ENCODE measurements around the gene INPP4A.

The INPP4A gene

GRCh38 chr2:98505971-98506664, 61.5 kb downstream of the INPP4A start:
- no peak for DNase-seq (ENCODE audit: low read depth, low spot score)
- H3K4me3 ChIP-seq (ENCODE audit: low read length): no peak overlapping the region

GRCh38 chr2:98506881-98507280, 62.2 kb downstream of the INPP4A start:
- DNase-seq (ENCODE audit: low read depth, low spot score): no peak
- no peak overlapping the region for H3K4me3 ChIP-seq (ENCODE audit: low read length)

GRCh38 chr2:98507461-98507860, 62.8 kb downstream of the INPP4A start:
- no peak for DNase-seq (ENCODE audit: low read depth, low spot score)
- H3K4me3 ChIP-seq (ENCODE audit: low read length): no peak overlapping the region

GRCh38 chr2:98507891-98508708, 63.4 kb downstream of the INPP4A start:
- H3K4me3 ChIP-seq (ENCODE audit: low read length): no peak overlapping the region
- no peak for DNase-seq (ENCODE audit: low read depth, low spot score)

GRCh38 chr2:98508709-98509066, 64.0 kb downstream of the INPP4A start:
- H3K4me3 ChIP-seq (ENCODE audit: low read length): no peak overlapping the region
- peak; percentile 80 for DNase-seq (ENCODE audit: low read depth, low spot score)

- no peak overlapping the region for H3K4me3 ChIP-seq (ENCODE audit: low read length)
- DNase-seq (ENCODE audit: low read depth, low spot score): no peak
Measured at GRCh38 chr2:98509542-98510321, 65.1 kb downstream of the INPP4A start.

GRCh38 chr2:98510322-98510662, 65.6 kb downstream of the INPP4A start:
- DNase-seq (ENCODE audit: low read depth, low spot score): no peak
- H3K4me3 ChIP-seq (ENCODE audit: low read length): no peak overlapping the region

GRCh38 chr2:98511981-98512380, 67.3 kb downstream of the INPP4A start:
- no peak for DNase-seq (ENCODE audit: low read depth, low spot score)
- no peak overlapping the region for H3K4me3 ChIP-seq (ENCODE audit: low read length)

GRCh38 chr2:98512699-98513098, 68.0 kb downstream of the INPP4A start:
- no peak for DNase-seq (ENCODE audit: low read depth, low spot score)
- H3K4me3 ChIP-seq (ENCODE audit: low read length): no peak overlapping the region

- DNase-seq (ENCODE audit: low read depth, low spot score): no peak
Measured at GRCh38 chr2:98514096-98514639, 69.5 kb downstream of the INPP4A start.

GRCh38 chr2:98514879-98515249, 70.2 kb downstream of the INPP4A start:
- no peak overlapping the region for H3K4me3 ChIP-seq (ENCODE audit: low read length)
- DNase-seq (ENCODE audit: low read depth, low spot score): no peak

More at GRCh38 chr2:98514096-98514639, 69.5 kb downstream of the INPP4A start:
- no peak overlapping the region for H3K4me3 ChIP-seq (ENCODE audit: low read length)

GRCh38 chr2:98515250-98515991, 70.8 kb downstream of the INPP4A start:
- DNase-seq (ENCODE audit: low read depth, low spot score): no peak
- H3K4me3 ChIP-seq (ENCODE audit: low read length): no peak overlapping the region

GRCh38 chr2:98516571-98516970, 71.9 kb downstream of the INPP4A start:
- H3K4me3 ChIP-seq (ENCODE audit: low read length): no peak overlapping the region

GRCh38 chr2:98517636-98518035, 73.0 kb downstream of the INPP4A start:
- DNase-seq (ENCODE audit: low read depth, low spot score): no peak
- H3K4me3 ChIP-seq (ENCODE audit: low read length): no peak overlapping the region

More at GRCh38 chr2:98516571-98516970, 71.9 kb downstream of the INPP4A start:
- no peak for DNase-seq (ENCODE audit: low read depth, low spot score)

GRCh38 chr2:98518101-98518500, 73.4 kb downstream of the INPP4A start:
- no peak overlapping the region for H3K4me3 ChIP-seq (ENCODE audit: low read length)
- peak; percentile 35 for DNase-seq (ENCODE audit: low read depth, low spot score)

GRCh38 chr2:98519156-98519555, 74.5 kb downstream of the INPP4A start:
- no peak for DNase-seq (ENCODE audit: low read depth, low spot score)
- no peak overlapping the region for H3K4me3 ChIP-seq (ENCODE audit: low read length)

GRCh38 chr2:98519851-98520250, 75.2 kb downstream of the INPP4A start:
- H3K4me3 ChIP-seq (ENCODE audit: low read length): no peak overlapping the region

GRCh38 chr2:98520806-98521205, 76.1 kb downstream of the INPP4A start:
- no peak for DNase-seq (ENCODE audit: low read depth, low spot score)
- no peak overlapping the region for H3K4me3 ChIP-seq (ENCODE audit: low read length)

More at GRCh38 chr2:98519851-98520250, 75.2 kb downstream of the INPP4A start:
- no peak for DNase-seq (ENCODE audit: low read depth, low spot score)

- no peak overlapping the region for H3K4me3 ChIP-seq (ENCODE audit: low read length)
- DNase-seq (ENCODE audit: low read depth, low spot score): no peak
Measured at GRCh38 chr2:98521266-98521665, 76.6 kb downstream of the INPP4A start.
